ENCODE results near the gene FBXW8.

Gene FBXW8

GRCh38 chr12:116948298-116948697 is 37.5 kb downstream of the FBXW8 start:
- H3K4me3 ChIP-seq (ENCODE audit: control insufficient read depth, low read depth, low read length): no peak overlapping the region
- no peak for TF ChIP-seq CTCF (IDR thresholded peaks at IDR 0.05; ENCODE audit: control insufficient read depth, insufficient read depth, low read depth, low read length, missing control alignments)
- no peak for DNase-seq (ENCODE audit: low read depth)

GRCh38 chr12:116950628-116951325 is 40.0 kb downstream of the FBXW8 start:
- no peak for DNase-seq (ENCODE audit: low read depth)
- no peak for TF ChIP-seq CTCF (IDR thresholded peaks at IDR 0.05; ENCODE audit: control insufficient read depth, insufficient read depth, low read depth, low read length, missing control alignments)
- no peak overlapping the region for H3K4me3 ChIP-seq (ENCODE audit: control insufficient read depth, low read depth, low read length)

GRCh38 chr12:116954710-116955381 is 44.1 kb downstream of the FBXW8 start:
- H3K4me3 ChIP-seq (ENCODE audit: control insufficient read depth, low read depth, low read length): no peak overlapping the region
- TF ChIP-seq CTCF (IDR thresholded peaks at IDR 0.05; ENCODE audit: control insufficient read depth, insufficient read depth, low read depth, low read length, missing control alignments): no peak
- no peak for DNase-seq (ENCODE audit: low read depth)

- H3K4me3 ChIP-seq (ENCODE audit: control insufficient read depth, low read depth, low read length): no peak overlapping the region
These were observed 44.8 kb downstream of the FBXW8 start for GRCh38 chr12:116955382-116956021.

GRCh38 chr12:116958402-116959197 is 47.9 kb downstream of the FBXW8 start:
- H3K4me3 ChIP-seq (ENCODE audit: control insufficient read depth, low read depth, low read length): no peak overlapping the region
- no peak for TF ChIP-seq CTCF (IDR thresholded peaks at IDR 0.05; ENCODE audit: control insufficient read depth, insufficient read depth, low read depth, low read length, missing control alignments)
- no peak for DNase-seq (ENCODE audit: low read depth)

More at GRCh38 chr12:116955382-116956021, 44.8 kb downstream of the FBXW8 start:
- no peak for DNase-seq (ENCODE audit: low read depth)
- TF ChIP-seq CTCF (IDR thresholded peaks at IDR 0.05; ENCODE audit: control insufficient read depth, insufficient read depth, low read depth, low read length, missing control alignments): no peak

GRCh38 chr12:116959198-116959460 is 48.4 kb downstream of the FBXW8 start:
- no peak overlapping the region for H3K4me3 ChIP-seq (ENCODE audit: control insufficient read depth, low read depth, low read length)

More at GRCh38 chr12:116959198-116959460, 48.4 kb downstream of the FBXW8 start:
- TF ChIP-seq CTCF (IDR thresholded peaks at IDR 0.05; ENCODE audit: control insufficient read depth, insufficient read depth, low read depth, low read length, missing control alignments): no peak
- no peak for DNase-seq (ENCODE audit: low read depth)
